Vagina (tissue), 2 donors: Measurements from ENCODE around the gene PEX11B. TPM values are rescaled to one million over a fixed set of nuclear protein-coding genes. Genes with fewer than 3 reads are reported as not detected.

Source experiments
- DNase-seq, 2 donors: peaks; one replicate each; pipeline ENCODE4 v3.0.0-alpha.2; 2017; ENCODE audit errors: extremely low spot score in 2 of 2
- H3K27ac ChIP-seq: fragments of 200-600 bp; sonication (generic); one replicate; pipeline ENCODE4 v1.5.1; 2019
- H3K27me3 ChIP-seq: fragments of 200-600 bp; sonication (generic); one replicate; pipeline ENCODE4 v1.5.1; 2019
- H3K36me3 ChIP-seq, 2 donors: fragments of 200-600 bp; sonication (generic); one replicate each; pipeline ENCODE4 v1.5.1; 2017 to 2019
- H3K4me1 ChIP-seq: fragments of 200-600 bp; sonication (generic); one replicate; pipeline ENCODE4 v1.5.1; 2019
- H3K4me3 ChIP-seq, 2 donors: fragments of 200-600 bp; sonication (generic); 1 replicate in 1 of 2; 2 replicates in 1 of 2; pipeline ENCODE4 v1.5.1; 2016 to 2019
- H3K9me3 ChIP-seq: fragments of 200-600 bp; sonication (generic); one replicate; pipeline ENCODE4 v1.5.1; 2019
- POLR2A ChIP-seq, 2 donors: fragments of 450-650 bp; IDR thresholded peaks; one replicate each; pipeline ENCODE4 v1.6.1; 2017; ENCODE audit warnings: antibody characterized with exemption in 2 of 2, mild to moderate bottlenecking in 2 of 2, moderate library complexity in 2 of 2
- POLR2AphosphoS5 ChIP-seq, 2 donors: sonication (generic); formaldehyde crosslinking; IDR thresholded peaks; one replicate each; pipeline ENCODE4 v1.9.0; 2017; ENCODE audit warnings: antibody characterized with exemption in 2 of 2, mild to moderate bottlenecking in 2 of 2, low read depth in 1 of 2; ENCODE audit not compliant: insufficient read depth in 1 of 2
- intact Hi-C: fragments of 100-400 bp; cut with DNase I; formaldehyde crosslinking; loops from one replicate; pipeline ENCODE4 v1.15.1; 2023
- total RNA-seq: library from RNA; depleted of rRNA; stranded (reverse); fragments of >200 nt; gene quantifications from one replicate; pipeline ENCODE4 v1.2.3, GENCODE V29; 2016
- TF ChIP-seq, protein P1 (sequence below), 3 experiments: fragments of 450-650 bp in 2 of 3; fragments of 200-600 bp in 1 of 3; sonication (generic) in 1 of 3; IDR thresholded peaks; one replicate each; pipeline ENCODE4 v1.5.1; 2017 to 2019; ENCODE audit warnings: antibody characterized with exemption in 3 of 3, mild to moderate bottlenecking in 2 of 3, moderate library complexity in 2 of 3

The PEX11B gene
- total RNA-seq, 1 donor from 2014 or later, result 23.6 TPM

DNA sequence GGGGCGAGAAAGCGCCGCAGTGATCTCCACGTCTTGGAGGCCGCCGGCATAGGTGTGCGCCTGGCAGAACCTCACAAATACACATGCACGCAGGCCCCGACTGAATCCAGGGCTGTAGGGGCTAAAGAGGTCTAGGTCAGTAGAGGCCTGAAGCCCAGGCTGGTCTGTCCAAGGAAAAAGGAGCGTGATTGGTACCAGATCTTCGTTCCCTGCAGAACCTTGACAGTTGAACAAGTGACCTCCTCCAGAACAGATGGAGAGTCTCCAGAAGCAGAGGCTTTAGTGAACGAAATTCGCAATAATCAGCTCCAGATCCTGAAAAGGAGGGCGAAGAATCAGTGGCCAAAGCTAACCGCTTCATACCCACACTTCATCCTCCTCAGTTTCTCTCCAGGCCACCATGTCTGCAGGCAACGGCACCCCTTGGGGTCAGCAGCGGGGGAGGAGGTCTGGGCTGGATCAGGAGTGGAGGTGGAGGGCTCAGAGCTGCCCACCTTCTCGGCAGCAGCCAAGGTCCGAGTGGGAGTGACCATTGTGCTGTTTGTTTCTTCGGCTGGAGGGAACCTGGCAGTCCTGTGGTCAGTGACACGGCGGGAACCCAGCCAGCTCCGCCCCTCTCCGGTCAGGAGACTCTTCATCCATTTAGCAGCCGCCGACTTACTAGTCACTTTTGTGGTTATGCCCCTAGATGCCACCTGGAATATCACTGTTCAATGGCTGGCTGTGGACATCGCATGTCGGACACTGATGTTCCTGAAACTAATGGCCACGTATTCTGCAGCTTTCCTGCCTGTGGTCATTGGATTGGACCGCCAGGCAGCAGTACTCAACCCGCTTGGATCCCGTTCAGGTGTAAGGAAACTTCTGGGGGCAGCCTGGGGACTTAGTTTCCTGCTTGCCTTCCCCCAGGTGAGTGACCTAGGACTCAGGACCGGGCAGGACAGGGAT, 749 bp upstream of the PEX11B start:
- H3K27ac ChIP-seq, result peak overlapping the region; percentile 81
- DNase-seq, result no peak
- H3K4me1 ChIP-seq, result peaks cover 31% of the 10 kb centered on the region
- no peaks in the 10 kb centered on the region for H3K27me3 ChIP-seq
- H3K36me3 ChIP-seq, result peaks cover 0 to 27% of the 10 kb centered on the region in 2 donors
- TF ChIP-seq, protein P1, sequence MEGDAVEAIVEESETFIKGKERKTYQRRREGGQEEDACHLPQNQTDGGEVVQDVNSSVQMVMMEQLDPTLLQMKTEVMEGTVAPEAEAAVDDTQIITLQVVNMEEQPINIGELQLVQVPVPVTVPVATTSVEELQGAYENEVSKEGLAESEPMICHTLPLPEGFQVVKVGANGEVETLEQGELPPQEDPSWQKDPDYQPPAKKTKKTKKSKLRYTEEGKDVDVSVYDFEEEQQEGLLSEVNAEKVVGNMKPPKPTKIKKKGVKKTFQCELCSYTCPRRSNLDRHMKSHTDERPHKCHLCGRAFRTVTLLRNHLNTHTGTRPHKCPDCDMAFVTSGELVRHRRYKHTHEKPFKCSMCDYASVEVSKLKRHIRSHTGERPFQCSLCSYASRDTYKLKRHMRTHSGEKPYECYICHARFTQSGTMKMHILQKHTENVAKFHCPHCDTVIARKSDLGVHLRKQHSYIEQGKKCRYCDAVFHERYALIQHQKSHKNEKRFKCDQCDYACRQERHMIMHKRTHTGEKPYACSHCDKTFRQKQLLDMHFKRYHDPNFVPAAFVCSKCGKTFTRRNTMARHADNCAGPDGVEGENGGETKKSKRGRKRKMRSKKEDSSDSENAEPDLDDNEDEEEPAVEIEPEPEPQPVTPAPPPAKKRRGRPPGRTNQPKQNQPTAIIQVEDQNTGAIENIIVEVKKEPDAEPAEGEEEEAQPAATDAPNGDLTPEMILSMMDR (IDR thresholded peaks at IDR 0.05), result no peak
- TF ChIP-seq POLR2AphosphoS5 (IDR thresholded peaks at IDR 0.05; ENCODE audit: insufficient read depth in 1 of 2, low read depth in 1 of 2), result peak in 1 of 2 donors; percentile 73
- H3K9me3 ChIP-seq, result no peaks in the 10 kb centered on the region
- peak overlapping the region; percentile 94 to 97 for H3K4me3 ChIP-seq
- intact Hi-C loops, result loop anchor here (5.0 to 10.0 kb wide), 3 partner anchors 43 to 96 kb away; partner anchors contain the start of genes ANKRD34A, PIAS3 and POLR3GL

DNA sequence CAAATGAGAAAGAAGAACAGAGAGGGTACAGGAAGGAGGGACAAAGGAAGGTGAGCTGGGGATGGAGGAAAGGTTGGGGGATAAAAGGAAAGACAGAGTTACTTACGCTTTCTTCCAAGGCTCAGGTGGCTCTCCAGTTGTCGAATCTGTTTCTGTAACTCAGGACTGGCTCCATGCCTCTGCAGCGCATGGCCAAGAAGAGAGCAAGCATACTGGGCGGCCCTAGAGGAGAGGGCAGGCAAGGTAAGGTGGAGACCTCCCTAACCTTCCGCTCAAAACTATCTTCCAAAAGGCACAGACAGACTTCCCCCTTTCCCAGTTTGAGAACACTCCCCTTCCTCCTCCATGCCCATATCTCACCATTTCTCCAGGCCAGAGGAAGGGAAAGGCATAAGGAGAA, 922 bp downstream of the PEX11B start:
- Histone ChIP-seq H3K4me3 (peak overlapping the region; percentile 94 to 97), H3K27ac (peak overlapping the region; percentile 81), H3K4me1 (peaks cover 31% of the 10 kb centered on the region), H3K36me3 (peaks cover 0 to 30% of the 10 kb centered on the region in 2 donors), H3K9me3 (no peaks in the 10 kb centered on the region), H3K27me3 (no peaks in the 10 kb centered on the region)
- TF ChIP-seq POLR2AphosphoS5 (IDR thresholded peaks at IDR 0.05; ENCODE audit: insufficient read depth in 1 of 2, low read depth in 1 of 2), result no peak
- TF ChIP-seq, protein P1 (IDR thresholded peaks at IDR 0.05), result no peak
- TF ChIP-seq POLR2A (IDR thresholded peaks at IDR 0.05), result no peak
- no peak for DNase-seq
- intact Hi-C loops, result loop anchor here (5.0 to 10.0 kb wide), 3 partner anchors 45 to 97 kb away; partner anchors contain the start of genes ANKRD34A, PIAS3 and POLR3GL

DNA sequence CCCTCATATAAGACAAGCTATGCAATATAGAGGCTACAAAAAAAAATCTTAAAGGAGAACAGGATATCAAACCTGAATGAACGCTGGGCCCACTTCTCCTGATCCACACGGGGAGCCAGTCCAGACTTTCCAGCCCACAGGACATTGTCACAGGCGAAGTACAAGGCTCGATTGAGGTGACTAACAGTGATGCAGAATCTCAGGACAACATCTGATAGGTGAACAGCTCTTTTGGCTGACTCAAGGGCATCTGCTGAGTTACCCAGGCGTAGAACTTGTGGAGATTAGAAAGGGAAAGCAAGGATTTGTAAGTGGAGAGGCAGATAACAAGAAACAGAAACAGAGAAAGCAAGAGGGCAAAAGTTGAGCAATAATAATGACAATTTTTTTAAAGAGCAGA, 1.8 kb downstream of the PEX11B start:
- H3K36me3 ChIP-seq, result peaks cover 0 to 38% of the 10 kb centered on the region in 2 donors
- no peak overlapping the region for H3K27ac ChIP-seq
- intact Hi-C loops, result loop anchor here (5.0 to 10.0 kb wide), 3 partner anchors 46 to 98 kb away; partner anchors contain the start of genes ANKRD34A, PIAS3 and POLR3GL

DNA sequence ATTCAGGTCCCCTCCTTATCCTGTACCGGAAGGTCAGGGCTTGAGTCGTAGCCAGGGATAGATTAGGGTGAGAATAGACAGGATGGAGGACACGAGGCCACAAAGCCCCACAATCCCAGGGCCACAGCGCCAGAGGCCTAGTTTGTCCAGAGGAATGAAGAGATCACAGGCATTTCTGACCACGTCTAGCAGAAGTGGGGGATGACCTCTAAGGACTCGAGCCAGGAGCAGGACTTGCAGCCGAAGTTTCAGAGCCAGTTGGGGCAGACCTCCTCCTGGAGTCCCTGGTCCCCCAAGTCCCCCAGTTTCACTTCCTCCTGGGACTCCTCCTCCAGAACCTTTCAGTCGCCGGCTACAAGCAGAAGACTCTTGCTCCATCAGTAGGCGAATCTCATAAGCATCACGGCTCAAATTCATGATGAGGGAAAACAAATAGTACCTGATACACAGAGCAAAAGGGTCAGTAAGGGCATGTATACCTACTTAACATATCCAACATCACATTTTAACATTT, 6.3 kb downstream of the PEX11B start:
- peaks cover 10% of the 10 kb centered on the region for H3K4me1 ChIP-seq
- no peaks in the 10 kb centered on the region for H3K27me3 ChIP-seq
- H3K9me3 ChIP-seq, result no peaks in the 10 kb centered on the region
- no peak overlapping the region for H3K4me3 ChIP-seq
- TF ChIP-seq, protein P1 (IDR thresholded peaks at IDR 0.05), result no peak
- TF ChIP-seq POLR2A (IDR thresholded peaks at IDR 0.05), result no peak
- TF ChIP-seq POLR2AphosphoS5 (IDR thresholded peaks at IDR 0.05; ENCODE audit: insufficient read depth in 1 of 2, low read depth in 1 of 2), result no peak
- peaks cover 0 to 48% of the 10 kb centered on the region in 2 donors for H3K36me3 ChIP-seq
- no peak overlapping the region for H3K27ac ChIP-seq
- DNase-seq, result no peak
- intact Hi-C loops, result loop anchor here (10.0 kb wide), 2 partner anchors 57 to 103 kb away; partner anchors contain the start of gene PIAS3

More for the DNA sequence above, 1.8 kb downstream of the PEX11B start:
- Histone ChIP-seq H3K27me3 (no peaks in the 10 kb centered on the region), H3K9me3 (no peaks in the 10 kb centered on the region), H3K4me1 (peaks cover 31% of the 10 kb centered on the region), H3K4me3 (no peak overlapping the region)
- DNase-seq, result no peak
- TF ChIP-seq, protein P1 (IDR thresholded peaks at IDR 0.05), result no peak
- TF ChIP-seq POLR2AphosphoS5 (IDR thresholded peaks at IDR 0.05; ENCODE audit: insufficient read depth in 1 of 2, low read depth in 1 of 2), result no peak
- no peak for TF ChIP-seq POLR2A (IDR thresholded peaks at IDR 0.05)
